HEK293 (cell line): ENCODE data around the gene PRRT1.

Experiments
- OVOL3 ChIP-seq: fragments of 450-650 bp; formaldehyde crosslinking; IDR thresholded peaks from 2 replicates; pipeline ENCODE4 v1.5.1; 2016; ENCODE audit warnings: missing biosample characterization, missing genetic modification characterization
- SCRT2 ChIP-seq: fragments of 450-650 bp; formaldehyde crosslinking; IDR thresholded peaks from 2 replicates; pipeline ENCODE4 v1.5.1; 2016; ENCODE audit warnings: missing biosample characterization, missing genetic modification characterization
- SP2 ChIP-seq: fragments of 450-650 bp; formaldehyde crosslinking; IDR thresholded peaks from 2 replicates; pipeline ENCODE4 v1.5.1; 2016; ENCODE audit warnings: missing biosample characterization, missing genetic modification characterization
- TCF7L2 ChIP-seq: IDR thresholded peaks from 2 replicates; pipeline ENCODE4 v1.6.1; 2011; ENCODE audit warnings: low read depth, mild to moderate bottlenecking, inconsistent platforms, low read length, moderate library complexity, borderline replicate concordance
- ZBTB21 ChIP-seq: fragments of 450-650 bp; formaldehyde crosslinking; IDR thresholded peaks from 2 replicates; pipeline ENCODE4 v1.5.1; 2017; ENCODE audit warnings: missing biosample characterization, missing genetic modification characterization
- ZNF138 ChIP-seq: fragments of 450-650 bp; formaldehyde crosslinking; IDR thresholded peaks from 2 replicates; pipeline ENCODE4 v1.5.1; 2016; ENCODE audit warnings: missing biosample characterization, missing genetic modification characterization, borderline replicate concordance
- ZNF146 ChIP-seq: fragments of 450-650 bp; formaldehyde crosslinking; IDR thresholded peaks from 2 replicates; pipeline ENCODE4 v1.5.1; 2016; ENCODE audit warnings: missing biosample characterization, missing genetic modification characterization
- ZNF19 ChIP-seq: fragments of 450-650 bp; formaldehyde crosslinking; IDR thresholded peaks from 2 replicates; pipeline ENCODE4; 2016; ENCODE audit warnings: missing biosample characterization, missing genetic modification characterization, low read depth
- ZNF335 ChIP-seq: fragments of 450-650 bp; formaldehyde crosslinking; conservative IDR thresholded peaks from 2 replicates; pipeline ENCODE4 v1.5.1; 2016; ENCODE audit warnings: missing biosample characterization, missing genetic modification characterization
- ZNF423 ChIP-seq: fragments of 450-650 bp; formaldehyde crosslinking; IDR thresholded peaks from 2 replicates; pipeline ENCODE4 v1.5.1; 2016; ENCODE audit warnings: missing biosample characterization, missing genetic modification characterization
- ZNF571 ChIP-seq: fragments of 450-650 bp; formaldehyde crosslinking; IDR thresholded peaks from 2 replicates; pipeline ENCODE4 v1.5.0; 2017; ENCODE audit warnings: missing biosample characterization, missing genetic modification characterization
- ZNF596 ChIP-seq: fragments of 450-650 bp; IDR thresholded peaks from 2 replicates; pipeline ENCODE4 v1.5.0; 2018; ENCODE audit warnings: missing biosample characterization, mild to moderate bottlenecking, missing genetic modification characterization, moderate library complexity
- ZNF843 ChIP-seq: fragments of 450-650 bp; formaldehyde crosslinking; IDR thresholded peaks from 2 replicates; pipeline ENCODE4 v1.5.1; 2016; ENCODE audit warnings: missing biosample characterization, missing genetic modification characterization
- TF ChIP-seq, protein P1 (sequence below): fragments of 450-650 bp; formaldehyde crosslinking; IDR thresholded peaks from 2 replicates; pipeline ENCODE4 v1.5.1; 2016; ENCODE audit warnings: missing biosample characterization, missing genetic modification characterization, borderline replicate concordance
- TF ChIP-seq, protein P2 (sequence below): fragments of 450-650 bp; formaldehyde crosslinking; IDR thresholded peaks from 2 replicates; pipeline ENCODE4 v1.5.1; 2016; ENCODE audit warnings: missing biosample characterization, missing genetic modification characterization
- TF ChIP-seq, protein P3 (sequence below): fragments of 450-650 bp; formaldehyde crosslinking; IDR thresholded peaks from 2 replicates; pipeline ENCODE4 v1.5.1; 2016; ENCODE audit warnings: missing biosample characterization, missing genetic modification characterization, borderline replicate concordance
- TF ChIP-seq, protein P4 (sequence below): fragments of 450-650 bp; formaldehyde crosslinking; IDR thresholded peaks from 2 replicates; pipeline ENCODE4 v1.5.1; 2016; ENCODE audit warnings: missing biosample characterization, missing genetic modification characterization
- TF ChIP-seq, protein P5 (sequence below): fragments of 450-650 bp; IDR thresholded peaks from 2 replicates; pipeline ENCODE4 v1.5.1; 2018; ENCODE audit warnings: missing biosample characterization, mild to moderate bottlenecking, missing genetic modification characterization
- TF ChIP-seq, protein P6 (sequence below): fragments of 450-650 bp; formaldehyde crosslinking; IDR thresholded peaks from 2 replicates; pipeline ENCODE4 v1.5.1; 2016; ENCODE audit warnings: missing biosample characterization, missing genetic modification characterization
- TF ChIP-seq, protein P7 (sequence below): fragments of 450-650 bp; formaldehyde crosslinking; IDR thresholded peaks from 2 replicates; pipeline ENCODE4 v1.5.1; 2016; ENCODE audit warnings: missing biosample characterization, missing genetic modification characterization

Gene PRRT1

DNA sequence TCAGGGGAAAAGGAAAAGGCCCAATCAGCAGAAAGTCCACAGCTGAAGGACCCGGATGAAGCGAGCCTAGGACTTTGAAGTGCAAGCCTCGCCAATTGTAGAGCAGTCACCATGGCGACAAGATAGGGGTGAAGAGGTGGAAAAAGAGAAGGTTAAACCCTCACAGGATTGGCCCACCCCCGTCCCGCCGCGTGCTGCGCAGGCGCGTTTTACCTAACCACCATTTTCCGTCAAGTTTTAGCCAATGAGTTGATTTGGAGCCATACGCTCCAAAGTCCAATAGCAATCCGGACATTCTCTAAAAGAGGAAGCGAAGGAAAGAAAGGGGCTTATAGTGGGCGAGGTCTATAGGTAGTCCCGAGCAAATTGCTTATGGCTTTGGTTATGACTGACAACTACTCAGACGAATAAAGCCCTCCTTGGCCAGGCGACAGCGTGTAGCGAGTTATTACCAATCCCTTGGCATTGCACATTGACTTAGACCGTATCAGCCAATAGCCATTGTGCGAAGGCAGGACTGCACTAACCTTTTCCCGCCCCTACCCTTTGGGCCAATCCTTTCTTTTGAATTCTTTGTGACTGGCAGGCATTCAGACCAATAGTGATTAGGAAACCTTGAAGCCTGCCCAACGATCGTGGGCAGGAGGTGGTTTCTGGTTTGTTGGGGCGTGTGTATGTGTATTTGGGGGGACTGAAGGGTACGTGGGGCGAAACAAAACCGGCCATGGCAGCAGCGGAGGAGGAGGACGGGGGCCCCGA is 26.2 kb upstream of the PRRT1 start, which contains the start of gene RNF5 (continued):
- TF ChIP-seq, protein P1, sequence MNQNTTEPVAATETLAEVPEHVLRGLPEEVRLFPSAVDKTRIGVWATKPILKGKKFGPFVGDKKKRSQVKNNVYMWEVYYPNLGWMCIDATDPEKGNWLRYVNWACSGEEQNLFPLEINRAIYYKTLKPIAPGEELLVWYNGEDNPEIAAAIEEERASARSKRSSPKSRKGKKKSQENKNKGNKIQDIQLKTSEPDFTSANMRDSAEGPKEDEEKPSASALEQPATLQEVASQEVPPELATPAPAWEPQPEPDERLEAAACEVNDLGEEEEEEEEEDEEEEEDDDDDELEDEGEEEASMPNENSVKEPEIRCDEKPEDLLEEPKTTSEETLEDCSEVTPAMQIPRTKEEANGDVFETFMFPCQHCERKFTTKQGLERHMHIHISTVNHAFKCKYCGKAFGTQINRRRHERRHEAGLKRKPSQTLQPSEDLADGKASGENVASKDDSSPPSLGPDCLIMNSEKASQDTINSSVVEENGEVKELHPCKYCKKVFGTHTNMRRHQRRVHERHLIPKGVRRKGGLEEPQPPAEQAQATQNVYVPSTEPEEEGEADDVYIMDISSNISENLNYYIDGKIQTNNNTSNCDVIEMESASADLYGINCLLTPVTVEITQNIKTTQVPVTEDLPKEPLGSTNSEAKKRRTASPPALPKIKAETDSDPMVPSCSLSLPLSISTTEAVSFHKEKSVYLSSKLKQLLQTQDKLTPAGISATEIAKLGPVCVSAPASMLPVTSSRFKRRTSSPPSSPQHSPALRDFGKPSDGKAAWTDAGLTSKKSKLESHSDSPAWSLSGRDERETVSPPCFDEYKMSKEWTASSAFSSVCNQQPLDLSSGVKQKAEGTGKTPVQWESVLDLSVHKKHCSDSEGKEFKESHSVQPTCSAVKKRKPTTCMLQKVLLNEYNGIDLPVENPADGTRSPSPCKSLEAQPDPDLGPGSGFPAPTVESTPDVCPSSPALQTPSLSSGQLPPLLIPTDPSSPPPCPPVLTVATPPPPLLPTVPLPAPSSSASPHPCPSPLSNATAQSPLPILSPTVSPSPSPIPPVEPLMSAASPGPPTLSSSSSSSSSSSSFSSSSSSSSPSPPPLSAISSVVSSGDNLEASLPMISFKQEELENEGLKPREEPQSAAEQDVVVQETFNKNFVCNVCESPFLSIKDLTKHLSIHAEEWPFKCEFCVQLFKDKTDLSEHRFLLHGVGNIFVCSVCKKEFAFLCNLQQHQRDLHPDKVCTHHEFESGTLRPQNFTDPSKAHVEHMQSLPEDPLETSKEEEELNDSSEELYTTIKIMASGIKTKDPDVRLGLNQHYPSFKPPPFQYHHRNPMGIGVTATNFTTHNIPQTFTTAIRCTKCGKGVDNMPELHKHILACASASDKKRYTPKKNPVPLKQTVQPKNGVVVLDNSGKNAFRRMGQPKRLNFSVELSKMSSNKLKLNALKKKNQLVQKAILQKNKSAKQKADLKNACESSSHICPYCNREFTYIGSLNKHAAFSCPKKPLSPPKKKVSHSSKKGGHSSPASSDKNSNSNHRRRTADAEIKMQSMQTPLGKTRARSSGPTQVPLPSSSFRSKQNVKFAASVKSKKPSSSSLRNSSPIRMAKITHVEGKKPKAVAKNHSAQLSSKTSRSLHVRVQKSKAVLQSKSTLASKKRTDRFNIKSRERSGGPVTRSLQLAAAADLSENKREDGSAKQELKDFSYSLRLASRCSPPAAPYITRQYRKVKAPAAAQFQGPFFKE (tag by site-specific recombination), result no peak
- no peak for TF ChIP-seq ZNF571
- TF ChIP-seq, protein P2, sequence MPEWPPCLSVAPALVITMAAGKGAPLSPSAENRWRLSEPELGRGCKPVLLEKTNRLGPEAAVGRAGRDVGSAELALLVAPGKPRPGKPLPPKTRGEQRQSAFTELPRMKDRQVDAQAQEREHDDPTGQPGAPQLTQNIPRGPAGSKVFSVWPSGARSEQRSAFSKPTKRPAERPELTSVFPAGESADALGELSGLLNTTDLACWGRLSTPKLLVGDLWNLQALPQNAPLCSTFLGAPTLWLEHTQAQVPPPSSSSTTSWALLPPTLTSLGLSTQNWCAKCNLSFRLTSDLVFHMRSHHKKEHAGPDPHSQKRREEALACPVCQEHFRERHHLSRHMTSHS, result no peak
- no peak for TF ChIP-seq ZNF138 (tag by site-specific recombination)
- peak; percentile 97 for TF ChIP-seq SP2 (tag by site-specific recombination)
- no peak for TF ChIP-seq ZBTB21 (tag by site-specific recombination)
- TF ChIP-seq ZNF146, result no peak
- TF ChIP-seq ZNF335 (tag by site-specific recombination), result no peak
- TF ChIP-seq, protein P3, sequence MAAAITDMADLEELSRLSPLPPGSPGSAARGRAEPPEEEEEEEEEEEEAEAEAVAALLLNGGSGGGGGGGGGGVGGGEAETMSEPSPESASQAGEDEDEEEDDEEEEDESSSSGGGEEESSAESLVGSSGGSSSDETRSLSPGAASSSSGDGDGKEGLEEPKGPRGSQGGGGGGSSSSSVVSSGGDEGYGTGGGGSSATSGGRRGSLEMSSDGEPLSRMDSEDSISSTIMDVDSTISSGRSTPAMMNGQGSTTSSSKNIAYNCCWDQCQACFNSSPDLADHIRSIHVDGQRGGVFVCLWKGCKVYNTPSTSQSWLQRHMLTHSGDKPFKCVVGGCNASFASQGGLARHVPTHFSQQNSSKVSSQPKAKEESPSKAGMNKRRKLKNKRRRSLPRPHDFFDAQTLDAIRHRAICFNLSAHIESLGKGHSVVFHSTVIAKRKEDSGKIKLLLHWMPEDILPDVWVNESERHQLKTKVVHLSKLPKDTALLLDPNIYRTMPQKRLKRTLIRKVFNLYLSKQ (tag by site-specific recombination), result no peak
- TF ChIP-seq OVOL3, result no peak
- TF ChIP-seq, protein P4, sequence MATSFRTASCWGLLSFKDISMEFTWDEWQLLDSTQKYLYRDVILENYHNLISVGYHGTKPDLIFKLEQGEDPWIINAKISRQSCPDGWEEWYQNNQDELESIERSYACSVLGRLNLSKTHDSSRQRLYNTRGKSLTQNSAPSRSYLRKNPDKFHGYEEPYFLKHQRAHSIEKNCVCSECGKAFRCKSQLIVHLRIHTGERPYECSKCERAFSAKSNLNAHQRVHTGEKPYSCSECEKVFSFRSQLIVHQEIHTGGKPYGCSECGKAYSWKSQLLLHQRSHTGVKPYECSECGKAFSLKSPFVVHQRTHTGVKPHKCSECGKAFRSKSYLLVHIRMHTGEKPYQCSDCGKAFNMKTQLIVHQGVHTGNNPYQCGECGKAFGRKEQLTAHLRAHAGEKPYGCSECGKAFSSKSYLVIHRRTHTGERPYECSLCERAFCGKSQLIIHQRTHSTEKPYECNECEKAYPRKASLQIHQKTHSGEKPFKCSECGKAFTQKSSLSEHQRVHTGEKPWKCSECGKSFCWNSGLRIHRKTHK (tag by site-specific recombination), result no peak
- peak; percentile 92 for TF ChIP-seq TCF7L2
- TF ChIP-seq, protein P5, sequence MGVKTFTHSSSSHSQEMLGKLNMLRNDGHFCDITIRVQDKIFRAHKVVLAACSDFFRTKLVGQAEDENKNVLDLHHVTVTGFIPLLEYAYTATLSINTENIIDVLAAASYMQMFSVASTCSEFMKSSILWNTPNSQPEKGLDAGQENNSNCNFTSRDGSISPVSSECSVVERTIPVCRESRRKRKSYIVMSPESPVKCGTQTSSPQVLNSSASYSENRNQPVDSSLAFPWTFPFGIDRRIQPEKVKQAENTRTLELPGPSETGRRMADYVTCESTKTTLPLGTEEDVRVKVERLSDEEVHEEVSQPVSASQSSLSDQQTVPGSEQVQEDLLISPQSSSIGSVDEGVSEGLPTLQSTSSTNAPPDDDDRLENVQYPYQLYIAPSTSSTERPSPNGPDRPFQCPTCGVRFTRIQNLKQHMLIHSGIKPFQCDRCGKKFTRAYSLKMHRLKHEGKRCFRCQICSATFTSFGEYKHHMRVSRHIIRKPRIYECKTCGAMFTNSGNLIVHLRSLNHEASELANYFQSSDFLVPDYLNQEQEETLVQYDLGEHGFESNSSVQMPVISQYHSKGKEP, result no peak
- TF ChIP-seq, protein P6, sequence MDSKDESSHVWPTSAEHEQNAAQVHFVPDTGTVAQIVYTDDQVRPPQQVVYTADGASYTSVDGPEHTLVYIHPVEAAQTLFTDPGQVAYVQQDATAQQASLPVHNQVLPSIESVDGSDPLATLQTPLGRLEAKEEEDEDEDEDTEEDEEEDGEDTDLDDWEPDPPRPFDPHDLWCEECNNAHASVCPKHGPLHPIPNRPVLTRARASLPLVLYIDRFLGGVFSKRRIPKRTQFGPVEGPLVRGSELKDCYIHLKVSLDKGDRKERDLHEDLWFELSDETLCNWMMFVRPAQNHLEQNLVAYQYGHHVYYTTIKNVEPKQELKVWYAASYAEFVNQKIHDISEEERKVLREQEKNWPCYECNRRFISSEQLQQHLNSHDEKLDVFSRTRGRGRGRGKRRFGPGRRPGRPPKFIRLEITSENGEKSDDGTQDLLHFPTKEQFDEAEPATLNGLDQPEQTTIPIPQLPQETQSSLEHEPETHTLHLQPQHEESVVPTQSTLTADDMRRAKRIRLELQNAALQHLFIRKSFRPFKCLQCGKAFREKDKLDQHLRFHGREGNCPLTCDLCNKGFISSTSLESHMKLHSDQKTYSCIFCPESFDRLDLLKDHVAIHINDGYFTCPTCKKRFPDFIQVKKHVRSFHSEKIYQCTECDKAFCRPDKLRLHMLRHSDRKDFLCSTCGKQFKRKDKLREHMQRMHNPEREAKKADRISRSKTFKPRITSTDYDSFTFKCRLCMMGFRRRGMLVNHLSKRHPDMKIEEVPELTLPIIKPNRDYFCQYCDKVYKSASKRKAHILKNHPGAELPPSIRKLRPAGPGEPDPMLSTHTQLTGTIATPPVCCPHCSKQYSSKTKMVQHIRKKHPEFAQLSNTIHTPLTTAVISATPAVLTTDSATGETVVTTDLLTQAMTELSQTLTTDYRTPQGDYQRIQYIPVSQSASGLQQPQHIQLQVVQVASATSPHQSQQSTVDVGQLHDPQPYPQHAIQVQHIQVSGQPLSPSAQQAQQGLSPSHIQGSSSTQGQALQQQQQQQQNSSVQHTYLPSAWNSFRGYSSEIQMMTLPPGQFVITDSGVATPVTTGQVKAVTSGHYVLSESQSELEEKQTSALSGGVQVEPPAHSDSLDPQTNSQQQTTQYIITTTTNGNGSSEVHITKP (tag by site-specific recombination), result peak; percentile 94
- TF ChIP-seq SCRT2 (tag by site-specific recombination), result no peak
- no peak for TF ChIP-seq ZNF843 (tag by site-specific recombination)
- no peak for TF ChIP-seq ZNF19 (tag by site-specific recombination)
- no peak for TF ChIP-seq ZNF596 (tag by site-specific recombination)
- TF ChIP-seq ZNF423, result no peak
- TF ChIP-seq, protein P7, sequence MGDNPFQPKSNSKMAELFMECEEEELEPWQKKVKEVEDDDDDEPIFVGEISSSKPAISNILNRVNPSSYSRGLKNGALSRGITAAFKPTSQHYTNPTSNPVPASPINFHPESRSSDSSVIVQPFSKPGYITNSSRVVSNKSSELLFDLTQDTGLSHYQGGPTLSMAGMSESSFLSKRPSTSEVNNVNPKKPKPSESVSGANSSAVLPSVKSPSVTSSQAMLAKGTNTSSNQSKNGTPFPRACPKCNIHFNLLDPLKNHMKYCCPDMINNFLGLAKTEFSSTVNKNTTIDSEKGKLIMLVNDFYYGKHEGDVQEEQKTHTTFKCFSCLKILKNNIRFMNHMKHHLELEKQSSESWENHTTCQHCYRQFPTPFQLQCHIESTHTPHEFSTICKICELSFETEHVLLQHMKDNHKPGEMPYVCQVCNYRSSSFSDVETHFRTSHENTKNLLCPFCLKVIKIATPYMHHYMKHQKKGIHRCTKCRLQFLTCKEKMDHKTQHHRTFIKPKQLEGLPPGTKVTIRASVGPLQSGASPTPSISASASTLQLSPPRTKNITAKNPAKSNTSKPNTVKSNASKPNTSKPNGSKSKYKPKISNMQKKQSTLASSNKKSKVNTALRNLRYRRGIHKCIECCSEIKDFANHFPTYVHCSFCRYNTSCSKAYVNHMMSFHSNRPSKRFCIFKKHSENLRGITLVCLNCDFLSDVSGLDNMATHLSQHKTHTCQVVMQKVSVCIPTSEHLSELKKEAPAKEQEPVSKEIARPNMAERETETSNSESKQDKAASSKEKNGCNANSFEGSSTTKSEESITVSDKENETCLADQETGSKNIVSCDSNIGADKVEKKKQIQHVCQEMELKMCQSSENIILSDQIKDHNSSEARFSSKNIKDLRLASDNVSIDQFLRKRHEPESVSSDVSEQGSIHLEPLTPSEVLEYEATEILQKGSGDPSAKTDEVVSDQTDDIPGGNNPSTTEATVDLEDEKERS (tag by site-specific recombination), result no peak
